ENCODE results near the gene LY6G5C.

The LY6G5C gene

GRCh38 chr6:31634969-31635575 lies 45.8 kb downstream of the LY6G5C start:
- no peak for DNase-seq

GRCh38 chr6:31634131-31634530 lies 46.7 kb downstream of the LY6G5C start:
- no peak for DNase-seq

- no peak for DNase-seq
These were observed 47.4 kb downstream of the LY6G5C start for GRCh38 chr6:31633447-31633846.

- no peak for DNase-seq
These were observed 48.5 kb downstream of the LY6G5C start for GRCh38 chr6:31632279-31632946.

- no peak for DNase-seq
These were observed 49.1 kb downstream of the LY6G5C start for GRCh38 chr6:31631681-31632278.

DNA sequence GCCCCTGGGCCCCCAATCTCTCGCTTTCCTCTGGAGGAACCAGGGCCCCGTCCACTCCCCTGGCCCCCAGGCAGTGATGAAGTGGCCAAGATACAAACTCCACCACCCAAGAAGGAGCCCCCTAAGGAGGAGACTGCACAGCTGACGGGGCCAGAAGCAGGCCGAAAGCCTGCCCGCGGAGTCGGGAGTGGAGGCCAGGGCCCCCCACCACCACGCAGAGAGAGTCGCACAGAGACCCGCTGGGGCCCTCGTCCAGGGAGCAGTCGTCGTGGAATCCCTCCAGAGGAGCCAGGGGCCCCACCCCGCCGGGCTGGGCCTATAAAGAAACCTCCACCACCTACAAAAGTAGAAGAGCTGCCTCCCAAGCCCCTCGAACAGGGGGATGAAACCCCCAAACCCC lies 49.7 kb downstream of the LY6G5C start:
- no peak for DNase-seq

GRCh38 chr6:31630177-31630934 lies 50.5 kb downstream of the LY6G5C start:
- no peak for DNase-seq

DNA sequence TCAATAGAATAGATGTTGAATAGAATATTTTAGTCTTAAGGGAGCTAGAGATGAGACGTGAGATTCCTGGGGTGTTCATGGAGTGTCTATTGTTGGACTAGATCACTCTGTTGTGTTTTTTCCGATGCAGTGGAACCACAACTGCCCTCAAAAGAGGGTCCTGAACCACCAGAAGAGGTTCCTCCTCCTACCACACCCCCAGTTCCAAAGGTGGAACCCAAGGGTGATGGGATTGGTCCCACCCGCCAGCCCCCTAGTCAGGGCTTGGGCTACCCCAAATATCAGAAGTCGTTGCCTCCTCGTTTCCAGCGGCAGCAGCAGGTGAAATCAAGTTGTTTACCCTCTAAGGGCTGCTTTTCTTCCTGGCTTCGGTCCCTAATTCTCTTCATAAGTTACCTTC lies 51.9 kb downstream of the LY6G5C start:
- no peak for DNase-seq

GRCh38 chr6:31627690-31628287 lies 53.1 kb downstream of the LY6G5C start:
- DNase-seq, result no peak

DNA sequence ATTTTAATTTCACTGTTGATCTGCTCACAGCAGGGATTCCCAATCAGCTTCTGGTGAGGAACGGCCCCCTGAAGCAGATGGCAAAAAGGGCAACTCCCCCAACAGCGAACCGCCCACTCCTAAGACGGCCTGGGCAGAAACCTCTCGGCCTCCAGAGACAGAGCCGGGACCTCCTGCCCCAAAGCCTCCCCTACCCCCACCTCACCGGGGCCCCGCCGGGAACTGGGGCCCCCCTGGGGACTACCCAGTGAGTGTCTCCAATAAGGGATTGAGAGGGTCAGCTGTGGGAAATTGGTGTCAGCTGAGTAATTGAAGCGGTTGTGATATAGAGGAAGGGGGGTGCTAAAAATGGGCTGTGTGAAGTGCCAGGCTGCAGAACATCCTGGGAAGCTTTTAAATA lies 53.9 kb downstream of the LY6G5C start:
- no peak for DNase-seq
